ENCODE measurements around the gene HADH.
"Not testable (repeated sequence)": the region's sequence is repeated elsewhere in the genome, so short reads cannot be mapped to it uniquely, and the experiment has no call there.

HADH gene

GRCh38 chr4:108004646-108005045, 15.0 kb downstream of the HADH start:
- no peak overlapping the region for H3K4me3 ChIP-seq
- H3K9me3 ChIP-seq: peaks cover 3% of the 10 kb centered on the region; the same call in 1 of the 2 replicates
- H3K36me3 ChIP-seq (replicated peaks): peaks cover 4% of the 10 kb centered on the region
- in situ Hi-C loops (cut with MboI; ENCODE audit: low sequenced_read_pairs): no loop called here
- no peaks in the 10 kb centered on the region for H3K27me3 ChIP-seq (ENCODE audit: low read depth)
- no peak for DNase-seq (ENCODE audit: low spot score in 2 of 2)
- peaks cover 5% of the 10 kb centered on the region; the same call in 1 of the 2 replicates for H3K4me1 ChIP-seq

- H3K4me1 ChIP-seq: peaks cover 5% of the 10 kb centered on the region; the same call in 1 of the 2 replicates
- peaks cover 3% of the 10 kb centered on the region; the same call in 1 of the 2 replicates for H3K9me3 ChIP-seq
- DNase-seq (ENCODE audit: low spot score in 2 of 2): no peak
- H3K27me3 ChIP-seq (ENCODE audit: low read depth): no peaks in the 10 kb centered on the region
- no peak overlapping the region for H3K4me3 ChIP-seq
- H3K36me3 ChIP-seq (replicated peaks): peaks cover 10% of the 10 kb centered on the region
- in situ Hi-C loops (cut with MboI; ENCODE audit: low sequenced_read_pairs): no loop called here
Observed at GRCh38 chr4:108005807-108006206, 16.1 kb downstream of the HADH start.

- Histone ChIP-seq H3K4me1 (peaks cover 5% of the 10 kb centered on the region; the same call in 1 of the 2 replicates), H3K4me3 (no peak overlapping the region), H3K36me3 (replicated peaks) (peaks cover 15% of the 10 kb centered on the region), H3K27me3 (ENCODE audit: low read depth) (no peaks in the 10 kb centered on the region), H3K9me3 (peaks cover 3% of the 10 kb centered on the region; the same call in 1 of the 2 replicates)
- no peak for DNase-seq (ENCODE audit: low spot score in 2 of 2)
- in situ Hi-C loops (cut with MboI; ENCODE audit: low sequenced_read_pairs): no loop called here
Observed at GRCh38 chr4:108006361-108006760, 16.7 kb downstream of the HADH start.

- no peak overlapping the region for H3K4me3 ChIP-seq
- in situ Hi-C loops (cut with MboI; ENCODE audit: low sequenced_read_pairs): no loop called here
- no peaks in the 10 kb centered on the region; the same call in 1 of the 2 replicates for H3K4me1 ChIP-seq
- H3K36me3 ChIP-seq (replicated peaks): peaks cover 14% of the 10 kb centered on the region
- H3K9me3 ChIP-seq: no peaks in the 10 kb centered on the region
- DNase-seq (ENCODE audit: low spot score in 2 of 2): no peak
- no peaks in the 10 kb centered on the region for H3K27me3 ChIP-seq (ENCODE audit: low read depth)
Observed at GRCh38 chr4:108007984-108008383, 18.3 kb downstream of the HADH start.

- H3K36me3 ChIP-seq (replicated peaks): peaks cover 14% of the 10 kb centered on the region
- no peaks in the 10 kb centered on the region for H3K4me1 ChIP-seq
- no peak for DNase-seq (ENCODE audit: low spot score in 2 of 2)
- no peaks in the 10 kb centered on the region for H3K27me3 ChIP-seq (ENCODE audit: low read depth)
- H3K9me3 ChIP-seq: no peaks in the 10 kb centered on the region
- H3K4me3 ChIP-seq: no peak overlapping the region
- in situ Hi-C loops (cut with MboI; ENCODE audit: low sequenced_read_pairs): no loop called here
Observed at GRCh38 chr4:108008721-108009120, 19.0 kb downstream of the HADH start.

- in situ Hi-C loops (cut with MboI; ENCODE audit: low sequenced_read_pairs): loop anchor here (10.0 kb wide), 1 partner anchor 475 kb away; no protein-coding TSS in a partner anchor
- Histone ChIP-seq H3K27me3 (ENCODE audit: low read depth) (no peaks in the 10 kb centered on the region), H3K4me1 (no peaks in the 10 kb centered on the region), H3K4me3 (no peak overlapping the region), H3K9me3 (no peaks in the 10 kb centered on the region), H3K36me3 (replicated peaks) (peaks cover 17% of the 10 kb centered on the region)
- no peak for DNase-seq (ENCODE audit: low spot score in 2 of 2)
Observed at GRCh38 chr4:108010167-108010566, 20.5 kb downstream of the HADH start.

- H3K36me3 ChIP-seq (replicated peaks): peaks cover 24% of the 10 kb centered on the region
- DNase-seq (ENCODE audit: low spot score in 2 of 2); H3K27me3 ChIP-seq (ENCODE audit: low read depth); H3K9me3 ChIP-seq; H3K4me3 ChIP-seq; H3K4me1 ChIP-seq: not testable (repeated sequence)
- in situ Hi-C loops (cut with MboI; ENCODE audit: low sequenced_read_pairs): loop anchor here (10.0 kb wide), 1 partner anchor 472 kb away; no protein-coding TSS in a partner anchor
Observed at GRCh38 chr4:108012382-108012781, 22.7 kb downstream of the HADH start.

DNA sequence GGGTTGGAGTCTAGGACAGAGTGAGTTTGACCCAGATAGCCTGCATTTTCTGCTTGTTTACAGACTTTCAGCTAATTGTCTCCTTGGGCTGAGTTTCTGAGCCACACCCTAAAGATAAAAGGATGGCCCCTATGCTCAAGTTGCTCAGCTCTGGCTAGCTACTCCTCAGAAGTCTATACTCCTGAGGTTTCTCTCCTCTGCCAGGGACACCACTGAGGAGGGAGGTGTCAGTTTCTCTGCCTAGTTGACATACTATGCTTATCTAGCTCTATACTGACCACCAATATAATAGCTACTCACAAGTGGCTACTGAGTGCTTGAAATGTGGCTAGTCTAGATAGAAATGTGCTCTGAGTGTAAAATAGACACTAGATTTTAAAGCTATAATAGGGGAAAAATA, 23.6 kb downstream of the HADH start:
- H3K4me1 ChIP-seq: no peaks in the 10 kb centered on the region
- no peaks in the 10 kb centered on the region for H3K9me3 ChIP-seq
- H3K36me3 ChIP-seq (replicated peaks): peaks cover 24% of the 10 kb centered on the region
- DNase-seq (ENCODE audit: low spot score in 2 of 2): no peak
- in situ Hi-C loops (cut with MboI; ENCODE audit: low sequenced_read_pairs): loop anchor here (10.0 kb wide), 1 partner anchor 471 kb away; no protein-coding TSS in a partner anchor
- H3K4me3 ChIP-seq: no peak overlapping the region
- no peaks in the 10 kb centered on the region for H3K27me3 ChIP-seq (ENCODE audit: low read depth)

GRCh38 chr4:108013955-108014354, 24.3 kb downstream of the HADH start:
- no peaks in the 10 kb centered on the region for H3K27me3 ChIP-seq (ENCODE audit: low read depth)
- no peaks in the 10 kb centered on the region for H3K4me1 ChIP-seq
- in situ Hi-C loops (cut with MboI; ENCODE audit: low sequenced_read_pairs): loop anchor here (10.0 kb wide), 1 partner anchor 471 kb away; no protein-coding TSS in a partner anchor
- no peak for DNase-seq (ENCODE audit: low spot score in 2 of 2)
- H3K36me3 ChIP-seq (replicated peaks): peaks cover 25% of the 10 kb centered on the region
- H3K4me3 ChIP-seq: no peak overlapping the region
- H3K9me3 ChIP-seq: no peaks in the 10 kb centered on the region

DNA sequence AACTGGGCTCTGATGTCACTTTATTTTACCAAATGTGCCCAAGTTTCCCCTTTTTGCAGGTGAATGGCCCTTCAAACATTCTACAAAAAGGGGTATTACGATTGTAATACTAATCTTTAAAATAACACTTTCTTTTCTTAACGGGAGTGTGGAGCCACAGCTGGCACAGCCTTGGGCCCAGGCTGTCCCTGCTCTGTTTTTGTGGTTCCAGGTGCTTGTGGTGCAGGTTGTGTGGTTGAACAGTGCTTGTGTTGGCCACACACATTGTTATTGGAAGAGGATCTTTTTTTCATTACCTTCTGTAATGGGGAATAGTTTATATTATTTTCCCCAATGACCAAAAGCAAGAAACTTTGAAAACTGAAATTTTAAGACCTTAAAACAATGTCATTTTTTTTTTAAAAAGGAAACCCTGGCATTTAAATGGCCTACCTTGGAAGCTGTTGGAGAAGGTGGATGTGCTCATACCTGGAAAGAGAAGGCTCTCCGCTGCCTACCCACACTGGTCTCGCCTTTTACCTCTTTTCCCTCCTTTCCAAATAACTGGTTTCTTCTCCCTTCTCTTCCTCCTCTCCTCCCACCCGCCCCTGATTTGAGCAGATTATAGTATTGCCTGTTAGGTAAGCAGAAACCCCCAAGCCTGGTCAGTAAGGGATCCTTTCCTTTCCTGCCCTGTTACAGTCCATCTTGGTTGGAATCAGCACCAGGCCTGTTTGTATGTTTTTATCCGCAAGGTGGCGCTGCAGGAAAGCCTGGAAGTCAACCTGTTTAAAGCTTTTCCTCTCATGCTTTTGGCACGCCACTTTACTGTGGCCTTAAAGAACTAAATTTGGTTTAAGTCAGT, 28.6 kb downstream of the HADH start:
- Histone ChIP-seq H3K4me3 (no peak overlapping the region), H3K4me1 (no peaks in the 10 kb centered on the region), H3K9me3 (no peaks in the 10 kb centered on the region), H3K36me3 (replicated peaks) (peaks cover 35% of the 10 kb centered on the region), H3K27me3 (ENCODE audit: low read depth) (no peaks in the 10 kb centered on the region)
- in situ Hi-C loops (cut with MboI; ENCODE audit: low sequenced_read_pairs): loop anchor here (5.0 to 10.0 kb wide), 2 partner anchors 467 to 554 kb away; no protein-coding TSS in a partner anchor
- DNase-seq (ENCODE audit: low spot score in 2 of 2): peak; percentile 54 to 87

GRCh38 chr4:108018884-108019187, 29.1 kb downstream of the HADH start:
- peaks cover 40% of the 10 kb centered on the region for H3K36me3 ChIP-seq (replicated peaks)
- DNase-seq (ENCODE audit: low spot score in 2 of 2): no peak
- H3K4me3 ChIP-seq: no peak overlapping the region
- H3K4me1 ChIP-seq: no peaks in the 10 kb centered on the region
- no peaks in the 10 kb centered on the region for H3K27me3 ChIP-seq (ENCODE audit: low read depth)
- in situ Hi-C loops (cut with MboI; ENCODE audit: low sequenced_read_pairs): loop anchor here (5.0 to 10.0 kb wide), 2 partner anchors 466 to 553 kb away; no protein-coding TSS in a partner anchor
- H3K9me3 ChIP-seq: no peaks in the 10 kb centered on the region

- no peaks in the 10 kb centered on the region for H3K9me3 ChIP-seq
- DNase-seq (ENCODE audit: low spot score in 2 of 2): no peak
- peaks cover 53% of the 10 kb centered on the region for H3K36me3 ChIP-seq (replicated peaks)
- H3K4me1 ChIP-seq: no peaks in the 10 kb centered on the region
- H3K27me3 ChIP-seq (ENCODE audit: low read depth): no peaks in the 10 kb centered on the region
- no peak overlapping the region for H3K4me3 ChIP-seq
- in situ Hi-C loops (cut with MboI; ENCODE audit: low sequenced_read_pairs): no loop called here
Observed at GRCh38 chr4:108024085-108024877, 34.6 kb downstream of the HADH start.

DNA sequence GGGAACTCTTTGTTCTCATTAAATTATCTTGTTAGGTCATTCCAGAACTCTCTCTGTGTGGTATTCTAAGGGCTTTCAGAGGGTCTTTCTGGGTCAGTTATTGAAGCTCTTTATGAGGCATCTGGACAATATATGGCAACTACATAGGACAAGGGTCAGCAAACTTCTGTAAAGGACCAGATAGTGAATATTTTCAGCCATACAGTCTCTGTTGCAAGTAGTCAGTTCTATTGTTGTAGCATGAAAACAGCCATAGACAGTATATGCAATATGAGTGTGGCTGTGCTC, 35.1 kb downstream of the HADH start:
- Histone ChIP-seq H3K27me3 (ENCODE audit: low read depth) (no peaks in the 10 kb centered on the region), H3K36me3 (replicated peaks) (peaks cover 47% of the 10 kb centered on the region), H3K4me3 (no peak overlapping the region), H3K9me3 (no peaks in the 10 kb centered on the region), H3K4me1 (no peaks in the 10 kb centered on the region)
- DNase-seq (ENCODE audit: low spot score in 2 of 2): no peak
- in situ Hi-C loops (cut with MboI; ENCODE audit: low sequenced_read_pairs): no loop called here
